Measurements from ENCODE around the gene KRT3. TPM values are rescaled to one million over a fixed set of nuclear protein-coding genes. Genes with fewer than 3 reads are reported as not detected.

Gene KRT3
- total and polyA plus RNA-seq, 2 donors (not counting 1 experiment from before 2014, with no cell fraction given), result not detected

GRCh38 chr12:52767427-52767826 is 28.5 kb downstream of the KRT3 start:
- H3K27me3 Mint-ChIP-seq, result peaks cover 20% of the 10 kb centered on the region
- no peak for TF ChIP-seq CTCF (IDR thresholded peaks at IDR 0.05)
- TF ChIP-seq EZH2 (IDR thresholded peaks at IDR 0.05; ENCODE audit: borderline replicate concordance, insufficient read depth, low read depth, low read length, poor library complexity, severe bottlenecking), result no peak
- CTCF ChIA-PET, result no interaction called here

GRCh38 chr12:52767020-52767379 is 28.9 kb downstream of the KRT3 start:
- Mint-ChIP-seq H3K4me1 (no peaks in the 10 kb centered on the region), H3K9me3 (ENCODE audit: insufficient read depth) (no peaks in the 10 kb centered on the region), H3K27ac (no peak overlapping the region), H3K4me3 (no peak overlapping the region), H3K27me3 (peaks cover 20% of the 10 kb centered on the region)
- CTCF ChIA-PET, result no interaction called here
- ATAC-seq (ENCODE audit: low read depth) (no peak), DNase-seq (no peak)
- no CpG with 5 or more reads among the region's 1 CpG for WGBS (ENCODE audit: insufficient coverage)
- Histone ChIP-seq H3K4me2 (replicated peaks; ENCODE audit: low read depth, low read length, poor library complexity, severe bottlenecking) (no peak overlapping the region), H3K9me3 (ENCODE audit: control extremely low read depth in 1 of 3, control insufficient read depth in 2 of 3, insufficient read depth in 1 of 3, low read length in 2 of 3) (peaks cover 0 to 4% (median 1%) of the 10 kb centered on the region in 3 donors), H3K4me3 (ENCODE audit: control extremely low read depth in 1 of 5, extremely low read depth in 1 of 5, insufficient read depth in 1 of 5, low read depth in 2 of 5, low read length in 4 of 5) (no peak overlapping the region), H4K20me1 (ENCODE audit: control insufficient read depth, insufficient read depth, low read length, poor library complexity, severe bottlenecking) (no peaks in the 10 kb centered on the region), H3K27ac (ENCODE audit: low read length in 2 of 2) (no peak overlapping the region), H3K9ac (ENCODE audit: low read length) (no peak overlapping the region), H3K27me3 (replicated peaks in 1 of 4; ENCODE audit: control extremely low read depth in 1 of 4, control insufficient read depth in 3 of 4, insufficient read depth in 4 of 4, low read length in 3 of 4) (peaks cover 0 to 15% (median 0%) of the 10 kb centered on the region in 4 experiments), H3K36me3 (replicated peaks in 1 of 2; ENCODE audit: control extremely low read depth in 1 of 2, control insufficient read depth in 1 of 2, extremely low read depth in 1 of 2, insufficient read depth in 2 of 2, low read length in 1 of 2) (no peaks in the 10 kb centered on the region), H3K4me1 (ENCODE audit: control insufficient read depth in 2 of 2, insufficient read depth in 2 of 2, low read length in 2 of 2) (no peaks in the 10 kb centered on the region), H2AFZ (ENCODE audit: insufficient read depth, low read depth, low read length, poor library complexity, severe bottlenecking) (no peak overlapping the region), H3K79me2 (ENCODE audit: control insufficient read depth, insufficient read depth, low read length) (no peaks in the 10 kb centered on the region)
- intact Hi-C loops (cut with micrococcal nuclease), result no loop called here
- no peak for TF ChIP-seq EZH2 (IDR thresholded peaks at IDR 0.05; ENCODE audit: borderline replicate concordance, insufficient read depth, low read depth, low read length, poor library complexity, severe bottlenecking)
- TF ChIP-seq CTCF (IDR thresholded peaks at IDR 0.05), result no peak
- POLR2A ChIA-PET, result no interaction called here

More at GRCh38 chr12:52767427-52767826, 28.5 kb downstream of the KRT3 start:
- H3K4me1 Mint-ChIP-seq, result no peaks in the 10 kb centered on the region
- Histone ChIP-seq H3K4me1 (ENCODE audit: control insufficient read depth in 2 of 2, insufficient read depth in 2 of 2, low read length in 2 of 2) (no peaks in the 10 kb centered on the region), H4K20me1 (ENCODE audit: control insufficient read depth, insufficient read depth, low read length, poor library complexity, severe bottlenecking) (no peaks in the 10 kb centered on the region), H2AFZ (ENCODE audit: insufficient read depth, low read depth, low read length, poor library complexity, severe bottlenecking) (no peak overlapping the region), H3K9me3 (ENCODE audit: control extremely low read depth in 1 of 3, control insufficient read depth in 2 of 3, insufficient read depth in 1 of 3, low read length in 2 of 3) (peaks cover 0 to 3% (median 0%) of the 10 kb centered on the region in 3 donors), H3K79me2 (ENCODE audit: control insufficient read depth, insufficient read depth, low read length) (no peaks in the 10 kb centered on the region), H3K27me3 (replicated peaks in 1 of 4; ENCODE audit: control extremely low read depth in 1 of 4, control insufficient read depth in 3 of 4, insufficient read depth in 4 of 4, low read length in 3 of 4) (peaks cover 0 to 15% (median 0%) of the 10 kb centered on the region in 4 experiments), H3K27ac (ENCODE audit: low read length in 2 of 2) (no peak overlapping the region), H3K36me3 (replicated peaks in 1 of 2; ENCODE audit: control extremely low read depth in 1 of 2, control insufficient read depth in 1 of 2, extremely low read depth in 1 of 2, insufficient read depth in 2 of 2, low read length in 1 of 2) (no peaks in the 10 kb centered on the region), H3K4me2 (replicated peaks; ENCODE audit: low read depth, low read length, poor library complexity, severe bottlenecking) (no peak overlapping the region), H3K4me3 (ENCODE audit: control extremely low read depth in 1 of 5, extremely low read depth in 1 of 5, insufficient read depth in 1 of 5, low read depth in 2 of 5, low read length in 4 of 5) (no peak overlapping the region), H3K9ac (ENCODE audit: low read length) (no peak overlapping the region)
- no peak overlapping the region for H3K4me3 Mint-ChIP-seq
- POLR2A ChIA-PET, result no interaction called here
- H3K9me3 Mint-ChIP-seq (ENCODE audit: insufficient read depth), result no peaks in the 10 kb centered on the region
- ATAC-seq (ENCODE audit: low read depth), result no peak
- 60% methylated on average over 1 of the region's 3 CpGs for WGBS (ENCODE audit: insufficient coverage)
- intact Hi-C loops (cut with micrococcal nuclease), result no loop called here
- no peak overlapping the region for H3K27ac Mint-ChIP-seq
- no peak for DNase-seq
